Activated CD8-positive, alpha-beta T cell treated with anti-CD3 and anti-CD28 coated beads for 36 hours (primary cell): ENCODE results near the gene PARD6G. TPM values are rescaled to one million over a fixed set of nuclear protein-coding genes. Genes with fewer than 3 reads are reported as not detected.

Experiments
- ATAC-seq: fragments of 200-7000 bp; cut with Tn5 transposase; one replicate; pipeline ENCODE4 v1.10.0; 2021; ENCODE audit warnings: mild to moderate bottlenecking, moderate library complexity
- CTCF ChIA-PET: fragments of 350-600 bp; sonication (Branson Sonifier 250); formaldehyde crosslinking; loops from one replicate; lab custom pipeline; 2021; ENCODE audit warnings: antibody characterized with exemption; lab: Charles Lee
- POLR2A ChIA-PET: fragments of 350-600 bp; sonication (Branson Sonifier 250); formaldehyde crosslinking; loops from one replicate; lab custom pipeline; 2021; ENCODE audit warnings: antibody characterized with exemption; lab: Charles Lee
- DNase-seq: peaks from one replicate; pipeline ENCODE4 v3.0.0-alpha.2; 2020
- H3K27ac Mint-ChIP-seq: one replicate; pipeline ENCODE4 v1.8.0; 2021; ENCODE audit warnings: mild to moderate bottlenecking, mixed read lengths
- H3K27me3 Mint-ChIP-seq: one replicate; pipeline ENCODE4 v1.8.0; 2021; ENCODE audit warnings: mixed read lengths
- H3K36me3 Mint-ChIP-seq: one replicate; pipeline ENCODE4 v1.8.0; 2021; ENCODE audit warnings: low read depth, mixed read lengths
- H3K4me1 Mint-ChIP-seq: one replicate; pipeline ENCODE4 v1.8.0; 2021; ENCODE audit warnings: low read depth, mixed read lengths
- H3K4me3 Mint-ChIP-seq: one replicate; pipeline ENCODE4 v1.8.0; 2021; ENCODE audit warnings: mild to moderate bottlenecking, moderate library complexity, mixed read lengths
- H3K9me3 Mint-ChIP-seq: one replicate; pipeline ENCODE4 v1.8.0; 2021; ENCODE audit warnings: mixed read lengths
- CTCF ChIP-seq: fragments of 200-600 bp; IDR thresholded peaks from one replicate; pipeline ENCODE4 v1.8.0; 2022; ENCODE audit warnings: antibody characterized with exemption, mild to moderate bottlenecking
- intact Hi-C: fragments of 100-400 bp; cut with micrococcal nuclease; formaldehyde crosslinking; loops from one replicate; pipeline ENCODE4 v1.10.0; 2022
- total RNA-seq, 2 experiments: library from RNA; stranded (reverse); gene quantifications; one replicate each; pipeline ENCODE4 v1.2.3, GENCODE V29; 2021

PARD6G gene
- total RNA-seq, 2 experiments from 2014 or later, result 0.16 to 0.23 TPM

GRCh38 chr18:80147037-80147417, 100.3 kb downstream of the PARD6G start:
- peaks cover 5% of the 10 kb centered on the region for H3K36me3 Mint-ChIP-seq
- POLR2A ChIA-PET, result interaction anchor here (0.9 kb wide), 1 partner anchor 13 kb away, joined by 3 read pairs; no protein-coding TSS in a partner anchor
- H3K27ac Mint-ChIP-seq, result peak overlapping the region; percentile 71
- CTCF ChIA-PET, result interaction anchor here (1.1 to 1.7 kb wide), 3 partner anchors 9 to 12 kb away, joined by 4 to 6 read pairs (median 6); no protein-coding TSS in a partner anchor
- H3K4me1 Mint-ChIP-seq, result peaks cover 14% of the 10 kb centered on the region
- peak overlapping the region; percentile 75 for H3K4me3 Mint-ChIP-seq
- intact Hi-C loops, result no loop called here
- H3K9me3 Mint-ChIP-seq, result no peaks in the 10 kb centered on the region
- no peak for TF ChIP-seq CTCF
- ATAC-seq (peak; percentile 37), DNase-seq (no peak)
- peaks cover 14% of the 10 kb centered on the region for H3K27me3 Mint-ChIP-seq

GRCh38 chr18:80145196-80145804, 102.0 kb downstream of the PARD6G start:
- intact Hi-C loops, result no loop called here
- Mint-ChIP-seq H3K9me3 (no peaks in the 10 kb centered on the region), H3K4me3 (no peak overlapping the region), H3K36me3 (peaks cover 10% of the 10 kb centered on the region), H3K4me1 (peaks cover 14% of the 10 kb centered on the region), H3K27me3 (peaks cover 12% of the 10 kb centered on the region), H3K27ac (no peak overlapping the region)
- ChIA-PET POLR2A (interaction anchor here (0.7 kb wide), 1 partner anchor 15 kb away, joined by 6 read pairs; no protein-coding TSS in a partner anchor), CTCF (interaction anchor here (1.7 to 2.2 kb wide), 3 partner anchors 10 to 15 kb away, joined by 4 to 6 read pairs (median 6); no protein-coding TSS in a partner anchor)
- ATAC-seq, result no peak
- no peak for DNase-seq
- no peak for TF ChIP-seq CTCF

- Mint-ChIP-seq H3K9me3 (no peaks in the 10 kb centered on the region), H3K36me3 (peaks cover 15% of the 10 kb centered on the region), H3K4me3 (no peak overlapping the region), H3K27ac (no peak overlapping the region), H3K4me1 (peaks cover 14% of the 10 kb centered on the region), H3K27me3 (peaks cover 6% of the 10 kb centered on the region)
- ATAC-seq, result no peak
- no peak for TF ChIP-seq CTCF
- intact Hi-C loops, result no loop called here
- no peak for DNase-seq
- ChIA-PET CTCF (interaction anchor here (1.7 to 2.6 kb wide), 3 partner anchors 10 to 16 kb away, joined by 4 to 8 read pairs (median 5); no protein-coding TSS in a partner anchor), POLR2A (no interaction called here)
These were observed 103.4 kb downstream of the PARD6G start for GRCh38 chr18:80143881-80144280.

GRCh38 chr18:80140455-80140985, 106.8 kb downstream of the PARD6G start:
- peak; percentile 56 for ATAC-seq
- H3K4me1 Mint-ChIP-seq, result no peaks in the 10 kb centered on the region
- CTCF ChIA-PET, result interaction anchor here (1.4 kb wide), 1 partner anchor 17 kb away, joined by 3 read pairs; no protein-coding TSS in a partner anchor
- H3K27ac Mint-ChIP-seq, result no peak overlapping the region
- intact Hi-C loops, result no loop called here
- H3K9me3 Mint-ChIP-seq, result no peaks in the 10 kb centered on the region
- H3K4me3 Mint-ChIP-seq, result no peak overlapping the region
- no peak for TF ChIP-seq CTCF
- no peaks in the 10 kb centered on the region for H3K27me3 Mint-ChIP-seq
- peaks cover 39% of the 10 kb centered on the region for H3K36me3 Mint-ChIP-seq
- POLR2A ChIA-PET, result interaction anchor here (0.6 kb wide), 2 partner anchors 13 to 462 kb away, joined by 3 to 4 read pairs; no protein-coding TSS in a partner anchor
- DNase-seq, result peak; percentile 19

- ATAC-seq (no peak), DNase-seq (no peak)
- no peak overlapping the region for H3K4me3 Mint-ChIP-seq
- ChIA-PET POLR2A (no interaction called here), CTCF (interaction anchor here (0.8 to 1.0 kb wide), 2 partner anchors 19 to 21 kb away, joined by 3 read pairs; no protein-coding TSS in a partner anchor)
- no peaks in the 10 kb centered on the region for H3K9me3 Mint-ChIP-seq
- H3K27ac Mint-ChIP-seq, result no peak overlapping the region
- peaks cover 3% of the 10 kb centered on the region for H3K4me1 Mint-ChIP-seq
- H3K27me3 Mint-ChIP-seq, result no peaks in the 10 kb centered on the region
- H3K36me3 Mint-ChIP-seq, result peaks cover 61% of the 10 kb centered on the region
- no peak for TF ChIP-seq CTCF
- intact Hi-C loops, result no loop called here
These were observed 109.3 kb downstream of the PARD6G start for GRCh38 chr18:80137976-80138375.
